WTC11 (cell line): Measurements from ENCODE around the gene ATP13A2. TPM values are rescaled to one million over a fixed set of nuclear protein-coding genes. Genes with fewer than 3 reads are reported as not detected.

Experiments used
- ATAC-seq: fragments of 200-7000 bp; cut with Tn5 transposase; 2 replicates; pipeline ENCODE4 v1.10.0; 2021; ENCODE audit warnings: mild to moderate bottlenecking, moderate library complexity
- CTCF ChIA-PET: fragments of 300-600 bp; sonication (Branson Sonifier 250); formaldehyde crosslinking; loops from one replicate; lab custom pipeline; 2021; ENCODE audit warnings: antibody characterized with exemption; lab: Charles Lee
- POLR2A ChIA-PET: fragments of 350-600 bp; sonication (Branson Sonifier 250); formaldehyde crosslinking; loops from one replicate; lab custom pipeline; 2021; ENCODE audit warnings: antibody characterized with exemption; lab: Charles Lee
- DNase-seq: peaks from one replicate; pipeline ENCODE4 v3.0.0; 2021; ENCODE audit warnings: low spot score
- H3K27ac Mint-ChIP-seq: 2 replicates; pipeline ENCODE4 v1.8.0; 2021; ENCODE audit warnings: mixed read lengths
- H3K27me3 Mint-ChIP-seq: 2 replicates; pipeline ENCODE4 v1.8.0; 2021; ENCODE audit warnings: low read depth, mild to moderate bottlenecking, moderate library complexity, mixed read lengths
- H3K36me3 Mint-ChIP-seq: 2 replicates; pipeline ENCODE4 v1.8.0; 2021; ENCODE audit warnings: mixed read lengths
- H3K4me1 Mint-ChIP-seq: 2 replicates; pipeline ENCODE4 v1.8.0; 2022; ENCODE audit warnings: mixed read lengths
- H3K4me3 Mint-ChIP-seq: 2 replicates; pipeline ENCODE4 v1.8.0; 2021; ENCODE audit warnings: mild to moderate bottlenecking, moderate library complexity, mixed read lengths
- H3K9me3 Mint-ChIP-seq: 2 replicates; pipeline ENCODE4 v1.8.0; 2021; ENCODE audit warnings: mixed read lengths
- CBFB ChIP-seq: sonication (generic); formaldehyde crosslinking; IDR thresholded peaks from 2 replicates; pipeline ENCODE4 v1.8.1; 2022; ENCODE audit warnings: mild to moderate bottlenecking, low read depth, missing genetic modification reagents
- E2F4 ChIP-seq: sonication (generic); formaldehyde crosslinking; IDR thresholded peaks from 2 replicates; pipeline ENCODE4 v1.8.1; 2022; ENCODE audit warnings: low read depth, mild to moderate bottlenecking, moderate library complexity, missing genetic modification reagents, borderline replicate concordance
- FOXP1 ChIP-seq: sonication (generic); formaldehyde crosslinking; IDR thresholded peaks from 2 replicates; pipeline ENCODE4 v1.8.0; 2022; ENCODE audit warnings: missing genetic modification reagents, mild to moderate bottlenecking, moderate library complexity, borderline replicate concordance
- GABPB1 ChIP-seq: sonication (generic); formaldehyde crosslinking; IDR thresholded peaks from 2 replicates; pipeline ENCODE4 v1.8.1; 2023; ENCODE audit warnings: mild to moderate bottlenecking, missing genetic modification reagents
- GTF2I ChIP-seq: fragments of 250-450 bp; sonication (Bioruptor Pico); conservative IDR thresholded peaks from 2 replicates; pipeline ENCODE4 v1.4.0; 2021; ENCODE audit warnings: mild to moderate bottlenecking
- KAT7 ChIP-seq: sonication (generic); formaldehyde crosslinking; IDR thresholded peaks from 2 replicates; pipeline ENCODE4 v1.8.1; 2023; ENCODE audit warnings: missing genetic modification reagents, mild to moderate bottlenecking, borderline replicate concordance
- MXD4 ChIP-seq: fragments of 250-450 bp; sonication (Bioruptor Pico); IDR thresholded peaks from 2 replicates; pipeline ENCODE4 v1.8.0; 2021; ENCODE audit warnings: mild to moderate bottlenecking, moderate library complexity, borderline replicate concordance
- NFYB ChIP-seq: sonication (generic); formaldehyde crosslinking; conservative IDR thresholded peaks from 2 replicates; pipeline ENCODE4 v1.8.0; 2022; ENCODE audit warnings: low read depth, missing genetic modification reagents
- RELA ChIP-seq: sonication (generic); formaldehyde crosslinking; IDR thresholded peaks from 2 replicates; pipeline ENCODE4 v1.8.1; 2022; ENCODE audit warnings: missing genetic modification reagents, mild to moderate bottlenecking, borderline replicate concordance
- SOX15 ChIP-seq: fragments of 250-450 bp; sonication (Bioruptor Pico); IDR thresholded peaks from 2 replicates; pipeline ENCODE4 v1.9.0; 2021; ENCODE audit warnings: mild to moderate bottlenecking
- SP1 ChIP-seq: sonication (generic); formaldehyde crosslinking; conservative IDR thresholded peaks from 2 replicates; pipeline ENCODE4 v1.8.1; 2022; ENCODE audit warnings: missing genetic modification reagents
- USF2 ChIP-seq: sonication (generic); formaldehyde crosslinking; IDR thresholded peaks from 2 replicates; pipeline ENCODE4 v1.8.1; 2023; ENCODE audit warnings: mild to moderate bottlenecking, missing genetic modification reagents, moderate library complexity
- ZMAT4 ChIP-seq: fragments of 250-450 bp; sonication (Bioruptor Pico); IDR thresholded peaks from 2 replicates; pipeline ENCODE4 v1.9.0; 2021; ENCODE audit warnings: mild to moderate bottlenecking
- ZNF121 ChIP-seq: sonication (generic); formaldehyde crosslinking; IDR thresholded peaks from 2 replicates; pipeline ENCODE4 v1.8.0; 2023; ENCODE audit warnings: missing genetic modification reagents
- ZNF138 ChIP-seq: sonication (generic); formaldehyde crosslinking; conservative IDR thresholded peaks from 2 replicates; pipeline ENCODE4 v1.8.1; 2022; ENCODE audit warnings: mild to moderate bottlenecking, moderate library complexity, missing genetic modification reagents
- total RNA-seq: library from RNA; stranded (reverse); gene quantifications from 3 replicates; pipeline ENCODE4 v1.2.3, GENCODE V29; 2021
- TF ChIP-seq, protein P1 (sequence below): sonication (generic); formaldehyde crosslinking; IDR thresholded peaks from 2 replicates; pipeline ENCODE4 v1.8.1; 2022; ENCODE audit warnings: mild to moderate bottlenecking, moderate library complexity, missing genetic modification reagents

The ATP13A2 gene
- total RNA-seq, 1 experiment from 2014 or later: 95.9 TPM

DNA sequence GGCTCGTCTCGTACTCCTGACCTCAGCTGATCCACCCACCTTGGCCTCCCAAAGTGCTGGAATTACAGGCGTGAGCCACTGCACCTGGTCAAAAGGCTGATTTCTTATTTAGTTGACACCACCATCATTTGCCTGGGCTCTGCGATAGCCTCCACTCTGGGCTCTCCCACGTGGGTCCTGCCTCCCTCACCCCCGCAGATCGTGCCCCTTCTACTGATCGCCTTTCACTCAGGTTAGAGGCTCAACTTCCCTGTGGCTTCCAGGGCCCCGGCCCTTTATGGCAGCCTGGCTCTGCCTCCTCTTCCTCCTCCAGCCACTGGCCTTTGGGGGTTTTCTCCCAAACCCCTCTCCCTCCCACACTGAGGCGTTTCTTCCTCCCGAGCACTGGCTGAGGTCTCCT lies 28.8 kb downstream of the ATP13A2 start (continued):
- TF ChIP-seq ZMAT4 (CRISPR knock-in tag): no peak
- TF ChIP-seq MXD4 (CRISPR knock-in tag): no peak

DNA sequence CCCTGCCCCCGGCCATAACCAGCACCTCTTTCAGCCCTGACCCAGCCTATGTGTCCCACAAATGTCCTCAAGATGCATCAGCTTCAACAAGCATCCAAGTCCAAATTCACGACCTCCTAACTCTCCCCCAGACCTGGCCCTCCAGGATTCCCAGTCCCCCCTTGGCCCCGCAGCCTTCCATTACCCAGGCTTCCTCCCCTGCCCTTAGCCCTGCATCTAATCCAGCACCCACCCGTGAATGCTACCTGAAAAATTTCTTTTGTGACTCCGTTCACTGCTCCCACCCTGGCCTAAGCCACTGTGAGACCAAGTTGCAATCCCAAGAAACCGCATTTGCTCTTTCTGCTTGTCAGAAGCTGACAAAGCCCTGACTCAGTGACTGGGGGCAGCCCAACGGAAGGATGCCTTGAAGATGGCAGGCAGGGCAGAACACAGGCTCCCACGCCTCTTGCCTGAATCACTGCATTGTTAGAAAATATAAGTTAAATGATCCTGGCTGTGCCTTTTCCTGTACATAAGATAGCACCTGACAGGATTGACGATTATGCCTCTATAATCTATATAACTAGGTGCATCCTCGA lies 30.4 kb downstream of the ATP13A2 start:
- TF ChIP-seq SOX15 (CRISPR knock-in tag): no peak
- no peak for TF ChIP-seq GTF2I (CRISPR knock-in tag)
- no peak for TF ChIP-seq ZNF138 (CRISPR knock-in tag)
- TF ChIP-seq RELA (CRISPR knock-in tag): no peak
- TF ChIP-seq NFYB (CRISPR knock-in tag): no peak
- TF ChIP-seq, all 79 proteins: peak for 0
- ATAC-seq: no peak
- no peak overlapping the region for H3K27ac Mint-ChIP-seq
- no peaks in the 10 kb centered on the region; the same call in 1 of the 2 replicates for H3K27me3 Mint-ChIP-seq
- peak overlapping the region; percentile 70 for H3K4me3 Mint-ChIP-seq
- H3K4me1 Mint-ChIP-seq: peaks cover 29% of the 10 kb centered on the region
- no peak for DNase-seq
- CTCF ChIA-PET: interaction anchor here (0.8 to 5.9 kb wide), 6 partner anchors 19 to 65 kb away, joined by 3 to 34 read pairs (median 4); no protein-coding TSS in a partner anchor
- no peaks in the 10 kb centered on the region for H3K9me3 Mint-ChIP-seq
- peaks cover 2% of the 10 kb centered on the region; the same call in 1 of the 2 replicates for H3K36me3 Mint-ChIP-seq
- POLR2A ChIA-PET: no interaction called here

- DNase-seq: peak; percentile 66
- ChIA-PET CTCF (interaction anchor here (1.0 to 5.9 kb wide), 5 partner anchors 19 to 65 kb away, joined by 3 to 34 read pairs (median 5); no protein-coding TSS in a partner anchor), POLR2A (interaction anchor here (1.0 to 1.8 kb wide), 2 partner anchors 19 to 36 kb away, joined by 3 to 4 read pairs; no protein-coding TSS in a partner anchor)
- no peaks in the 10 kb centered on the region for H3K9me3 Mint-ChIP-seq
- H3K27me3 Mint-ChIP-seq: no peaks in the 10 kb centered on the region; the same call in 1 of the 2 replicates
- peak within 1 kb of the TSS; percentile 15; the same call in 1 of the 2 replicates for H3K27ac Mint-ChIP-seq
- H3K4me1 Mint-ChIP-seq: peaks cover 33% of the 10 kb centered on the region
- ATAC-seq: peak; percentile 50
- TF ChIP-seq GABPB1 (CRISPR knock-in tag) (no peak), USF2 (CRISPR knock-in tag) (peak; percentile 10; the same call in 1 of the 2 replicates), SP1 (0 out of 2 replicates have a peak, but pooled peaks have one; percentile 34), ZNF138 (CRISPR knock-in tag) (peak; percentile 36; the same call in 1 of the 2 replicates), KAT7 (CRISPR knock-in tag) (0 out of 2 replicates have a peak, but pooled peaks have one; percentile 34), CBFB (CRISPR knock-in tag) (no peak), FOXP1 (0 out of 2 replicates have a peak, but pooled peaks have one; percentile 25), GTF2I (CRISPR knock-in tag) (peak; percentile 95), ZNF121 (CRISPR knock-in tag) (peak; percentile 96)
- peak within 1 kb of the TSS; percentile 70 for H3K4me3 Mint-ChIP-seq
- peaks cover 2% of the 10 kb centered on the region; the same call in 1 of the 2 replicates for H3K36me3 Mint-ChIP-seq
Measured at GRCh38 chr1:16980473-16981268, 31.1 kb downstream of the ATP13A2 start, which contains the start of gene MFAP2. Gene MFAP2, minus strand, starts transcription at chr1:16980620. Its CDS starts 2,347 bp downstream, at chr1:16978273.

DNA sequence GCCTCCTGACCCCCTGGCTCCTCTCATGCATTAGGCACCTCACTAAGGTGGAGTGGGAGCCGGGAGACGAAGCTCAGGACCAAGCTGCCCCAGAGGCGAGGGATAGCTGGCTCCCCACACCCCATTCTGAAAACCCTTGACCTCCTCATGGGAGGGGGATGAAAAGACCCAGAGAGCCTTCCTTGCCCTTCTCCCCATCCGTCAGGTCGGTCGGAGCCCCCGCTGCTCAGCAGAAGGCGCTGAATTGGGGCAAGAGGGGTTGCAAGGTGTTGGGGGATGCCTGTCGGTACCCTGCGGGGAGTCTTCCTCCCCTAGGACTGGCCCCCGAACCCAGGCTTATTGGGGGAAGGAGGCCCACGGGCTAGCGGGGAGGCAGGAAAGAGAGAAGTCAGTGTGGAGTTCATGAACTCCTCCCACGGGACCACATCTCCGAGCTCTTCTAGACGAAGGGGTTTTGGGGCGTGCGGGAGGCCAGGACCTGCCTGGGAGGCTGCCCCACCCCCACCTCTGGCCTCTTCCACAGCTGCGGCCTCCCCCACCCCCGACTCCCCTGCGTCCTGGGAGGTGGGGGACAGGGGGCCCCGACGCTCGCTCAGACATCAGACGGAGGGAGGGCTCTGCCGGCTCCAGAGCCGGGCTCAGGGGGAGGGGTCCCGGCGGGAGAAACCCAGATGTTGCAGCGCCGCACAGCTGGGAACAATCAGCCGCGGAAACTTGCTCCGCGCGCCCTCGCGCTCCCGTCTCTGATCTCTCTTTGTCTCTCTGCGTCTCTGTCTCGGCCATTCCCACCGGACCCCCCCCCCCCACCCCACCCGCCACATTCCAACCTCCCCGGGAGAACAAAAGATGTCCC lies 32.0 kb downstream of the ATP13A2 start:
- CTCF ChIA-PET: interaction anchor here (0.7 to 5.9 kb wide), 9 partner anchors 8 to 66 kb away, joined by 3 to 34 read pairs (median 5); no protein-coding TSS in a partner anchor
- peaks cover 42% of the 10 kb centered on the region for H3K4me1 Mint-ChIP-seq

More for the DNA sequence above, 32.0 kb downstream of the ATP13A2 start:
- Mint-ChIP-seq H3K36me3 (peaks cover 2% of the 10 kb centered on the region; the same call in 1 of the 2 replicates), H3K27me3 (no peaks in the 10 kb centered on the region; the same call in 1 of the 2 replicates), H3K27ac (no peak overlapping the region), H3K4me3 (peak overlapping the region; percentile 70), H3K9me3 (no peaks in the 10 kb centered on the region)
- peak; percentile 9; the same call in 1 of the 2 replicates for ATAC-seq
- peak; percentile 59 for DNase-seq
- TF ChIP-seq E2F4 (CRISPR knock-in tag): no peak
- TF ChIP-seq, protein P1, sequence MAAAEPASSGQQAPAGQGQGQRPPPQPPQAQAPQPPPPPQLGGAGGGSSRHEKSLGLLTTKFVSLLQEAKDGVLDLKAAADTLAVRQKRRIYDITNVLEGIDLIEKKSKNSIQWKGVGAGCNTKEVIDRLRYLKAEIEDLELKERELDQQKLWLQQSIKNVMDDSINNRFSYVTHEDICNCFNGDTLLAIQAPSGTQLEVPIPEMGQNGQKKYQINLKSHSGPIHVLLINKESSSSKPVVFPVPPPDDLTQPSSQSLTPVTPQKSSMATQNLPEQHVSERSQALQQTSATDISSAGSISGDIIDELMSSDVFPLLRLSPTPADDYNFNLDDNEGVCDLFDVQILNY: 0 out of 2 replicates have a peak, but pooled peaks have one; percentile 34
- POLR2A ChIA-PET: interaction anchor here (1.0 to 1.8 kb wide), 2 partner anchors 18 to 37 kb away, joined by 3 to 4 read pairs; no protein-coding TSS in a partner anchor
